Measurements from ENCODE around the gene OPN1LW. TPM values are rescaled to one million over a fixed set of nuclear protein-coding genes. Genes with fewer than 3 reads are reported as not detected.
"Not testable (repeated sequence)": the region's sequence is repeated elsewhere in the genome, so short reads cannot be mapped to it uniquely, and the experiment has no call there.

OPN1LW gene
- total RNA-seq, 1 experiment from 2014 or later = not detected

- in situ Hi-C loops (cut with HindIII; ENCODE audit: low pct_unique_long_range_greater_than_20kb, low sequenced_read_pairs) = no loop called here
- no peak for DNase-seq (ENCODE audit: low read depth)
Observed at GRCh38 chrX:154125391-154126040, 18.5 kb upstream of the OPN1LW start.

GRCh38 chrX:154126101-154126500 lies 17.9 kb upstream of the OPN1LW start:
- in situ Hi-C loops (cut with HindIII; ENCODE audit: low pct_unique_long_range_greater_than_20kb, low sequenced_read_pairs) = no loop called here
- no peak for DNase-seq (ENCODE audit: low read depth)

GRCh38 chrX:154131955-154132354 lies 12.1 kb upstream of the OPN1LW start:
- no peak for DNase-seq (ENCODE audit: low read depth)
- in situ Hi-C loops (cut with HindIII; ENCODE audit: low pct_unique_long_range_greater_than_20kb, low sequenced_read_pairs) = no loop called here

GRCh38 chrX:154132366-154132765 lies 11.7 kb upstream of the OPN1LW start:
- in situ Hi-C loops (cut with HindIII; ENCODE audit: low pct_unique_long_range_greater_than_20kb, low sequenced_read_pairs) = no loop called here
- no peak for DNase-seq (ENCODE audit: low read depth)

- in situ Hi-C loops (cut with HindIII; ENCODE audit: low pct_unique_long_range_greater_than_20kb, low sequenced_read_pairs) = no loop called here
Observed at GRCh38 chrX:154135458-154136229, 8.4 kb upstream of the OPN1LW start.

GRCh38 chrX:154136627-154137161 lies 7.3 kb upstream of the OPN1LW start:
- DNase-seq (ENCODE audit: low read depth) = peak; percentile 26
- in situ Hi-C loops (cut with HindIII; ENCODE audit: low pct_unique_long_range_greater_than_20kb, low sequenced_read_pairs) = no loop called here

More at GRCh38 chrX:154135458-154136229, 8.4 kb upstream of the OPN1LW start:
- DNase-seq (ENCODE audit: low read depth) = peak; percentile 44

- no peak for DNase-seq (ENCODE audit: low read depth)
- in situ Hi-C loops (cut with HindIII; ENCODE audit: low pct_unique_long_range_greater_than_20kb, low sequenced_read_pairs) = no loop called here
Observed at GRCh38 chrX:154138857-154139256, 5.2 kb upstream of the OPN1LW start.

- DNase-seq (ENCODE audit: low read depth) = no peak
- in situ Hi-C loops (cut with HindIII; ENCODE audit: low pct_unique_long_range_greater_than_20kb, low sequenced_read_pairs) = no loop called here
Observed at GRCh38 chrX:154140206-154140605, 3.8 kb upstream of the OPN1LW start.

GRCh38 chrX:154140742-154141141 lies 3.3 kb upstream of the OPN1LW start:
- in situ Hi-C loops (cut with HindIII; ENCODE audit: low pct_unique_long_range_greater_than_20kb, low sequenced_read_pairs) = no loop called here
- no peak for DNase-seq (ENCODE audit: low read depth)

- DNase-seq (ENCODE audit: low read depth) = no peak
- in situ Hi-C loops (cut with HindIII; ENCODE audit: low pct_unique_long_range_greater_than_20kb, low sequenced_read_pairs) = no loop called here
Observed at GRCh38 chrX:154142386-154142785, 1.7 kb upstream of the OPN1LW start.

GRCh38 chrX:154142950-154143745 lies 895 bp upstream of the OPN1LW start:
- DNase-seq (ENCODE audit: low read depth) = no peak
- in situ Hi-C loops (cut with HindIII; ENCODE audit: low pct_unique_long_range_greater_than_20kb, low sequenced_read_pairs) = no loop called here

- in situ Hi-C loops (cut with HindIII; ENCODE audit: low pct_unique_long_range_greater_than_20kb, low sequenced_read_pairs) = not testable (repeated sequence)
Observed at GRCh38 chrX:154151030-154151429, 7.0 kb downstream of the OPN1LW start.

GRCh38 chrX:154156221-154156620 lies 12.2 kb downstream of the OPN1LW start:
- DNase-seq (ENCODE audit: low read depth) = not testable (repeated sequence)

More at GRCh38 chrX:154151030-154151429, 7.0 kb downstream of the OPN1LW start:
- DNase-seq (ENCODE audit: low read depth) = not testable (repeated sequence)

GRCh38 chrX:154157207-154157606 lies 13.2 kb downstream of the OPN1LW start:
- DNase-seq (ENCODE audit: low read depth); in situ Hi-C loops (cut with HindIII; ENCODE audit: low pct_unique_long_range_greater_than_20kb, low sequenced_read_pairs): not testable (repeated sequence)

More at GRCh38 chrX:154156221-154156620, 12.2 kb downstream of the OPN1LW start:
- in situ Hi-C loops (cut with HindIII; ENCODE audit: low pct_unique_long_range_greater_than_20kb, low sequenced_read_pairs) = not testable (repeated sequence)

- DNase-seq (ENCODE audit: low read depth); in situ Hi-C loops (cut with HindIII; ENCODE audit: low pct_unique_long_range_greater_than_20kb, low sequenced_read_pairs): not testable (repeated sequence)
Observed at GRCh38 chrX:154159345-154159744, 15.3 kb downstream of the OPN1LW start.

- in situ Hi-C loops (cut with HindIII; ENCODE audit: low pct_unique_long_range_greater_than_20kb, low sequenced_read_pairs); DNase-seq (ENCODE audit: low read depth): not testable (repeated sequence)
Observed at GRCh38 chrX:154164902-154165301, 20.9 kb downstream of the OPN1LW start.

- in situ Hi-C loops (cut with HindIII; ENCODE audit: low pct_unique_long_range_greater_than_20kb, low sequenced_read_pairs); DNase-seq (ENCODE audit: low read depth): not testable (repeated sequence)
Observed at GRCh38 chrX:154168384-154168783, 24.3 kb downstream of the OPN1LW start.

- DNase-seq (ENCODE audit: low read depth); in situ Hi-C loops (cut with HindIII; ENCODE audit: low pct_unique_long_range_greater_than_20kb, low sequenced_read_pairs): not testable (repeated sequence)
Observed at GRCh38 chrX:154172535-154172943, 28.5 kb downstream of the OPN1LW start.
